ES-I3 (cell line): ENCODE results near the gene NFYA.
A peak's percentile ranks its signal among the peaks of the same experiment; 100 is the strongest.

ENCODE experiments used
- H3K36me3 ChIP-seq: 2 replicates; pipeline ENCODE4 v1.6.1; 2013; ENCODE audit warnings: mild to moderate bottlenecking, low read length, control low read depth, moderate library complexity; ENCODE audit not compliant: insufficient read depth
- H3K4me1 ChIP-seq: 2 replicates; pipeline ENCODE4 v1.6.1; 2013; ENCODE audit warnings: mild to moderate bottlenecking, control low read depth, low read length; ENCODE audit not compliant: insufficient read depth
- H3K9ac ChIP-seq: 2 replicates; pipeline ENCODE4 v1.6.1; 2013; ENCODE audit warnings: low read depth, mild to moderate bottlenecking, low read length, moderate library complexity
- H3K9me3 ChIP-seq: 2 replicates; pipeline ENCODE4 v1.6.1; 2013; ENCODE audit warnings: mild to moderate bottlenecking, low read length, moderate library complexity; ENCODE audit not compliant: control insufficient read depth, insufficient read depth

Gene NFYA

DNA sequence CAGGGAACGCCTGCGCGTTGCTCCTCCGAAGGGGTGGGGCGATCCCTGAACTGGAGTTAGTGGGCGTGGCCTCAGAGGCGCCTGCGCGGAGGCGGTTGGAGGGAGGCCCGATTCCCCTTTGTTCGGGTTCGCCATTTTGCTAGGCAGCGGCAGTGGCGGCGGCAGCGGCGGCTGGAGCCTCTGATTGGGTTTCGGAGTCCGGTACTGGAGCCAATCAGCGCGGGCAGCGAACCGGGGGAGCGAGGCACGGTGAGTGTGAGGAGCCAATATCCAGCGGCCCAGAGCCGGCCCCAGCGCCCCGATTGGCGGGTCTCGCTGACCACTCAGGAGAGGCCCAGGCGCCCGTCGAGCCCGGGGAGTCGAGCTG, at the start of gene NFYA:
TSS of gene NFYA (plus strand) at position 139 of the 367 bp plus-strand sequence. CDS start 6,116 bp downstream, outside the sequence.
- Histone ChIP-seq H3K4me1 (peaks cover 7% of the 10 kb centered on the region), H3K36me3 (no peaks in the 10 kb centered on the region), H3K9ac (peak within 1 kb of the TSS; percentile 74), H3K9me3 (no peaks in the 10 kb centered on the region)

DNA sequence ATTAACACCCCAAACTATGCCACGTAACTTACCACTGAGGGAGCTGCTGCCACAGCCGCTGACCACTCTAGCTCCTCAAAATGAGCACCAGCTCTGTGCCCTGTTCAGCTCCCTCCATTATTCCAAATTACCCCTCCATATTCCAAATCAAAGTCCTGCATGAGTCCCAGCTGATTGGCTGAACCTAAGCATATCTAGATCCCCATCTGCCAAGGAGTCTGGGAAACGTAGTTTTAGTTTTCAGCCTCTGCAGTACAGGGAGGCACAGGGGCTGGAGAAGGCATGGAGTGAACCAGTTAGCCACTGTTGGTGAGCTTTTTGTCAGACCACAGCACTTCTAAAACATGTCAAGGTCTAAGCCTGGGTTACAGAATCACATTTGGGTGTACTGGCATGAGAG, 49.7 kb upstream of the NFYA start:
- H3K9me3 ChIP-seq: no peaks in the 10 kb centered on the region
- H3K9ac ChIP-seq: no peak overlapping the region
- no peaks in the 10 kb centered on the region for H3K36me3 ChIP-seq
- peaks cover 10% of the 10 kb centered on the region; the same call in 1 of the 2 replicates for H3K4me1 ChIP-seq

DNA sequence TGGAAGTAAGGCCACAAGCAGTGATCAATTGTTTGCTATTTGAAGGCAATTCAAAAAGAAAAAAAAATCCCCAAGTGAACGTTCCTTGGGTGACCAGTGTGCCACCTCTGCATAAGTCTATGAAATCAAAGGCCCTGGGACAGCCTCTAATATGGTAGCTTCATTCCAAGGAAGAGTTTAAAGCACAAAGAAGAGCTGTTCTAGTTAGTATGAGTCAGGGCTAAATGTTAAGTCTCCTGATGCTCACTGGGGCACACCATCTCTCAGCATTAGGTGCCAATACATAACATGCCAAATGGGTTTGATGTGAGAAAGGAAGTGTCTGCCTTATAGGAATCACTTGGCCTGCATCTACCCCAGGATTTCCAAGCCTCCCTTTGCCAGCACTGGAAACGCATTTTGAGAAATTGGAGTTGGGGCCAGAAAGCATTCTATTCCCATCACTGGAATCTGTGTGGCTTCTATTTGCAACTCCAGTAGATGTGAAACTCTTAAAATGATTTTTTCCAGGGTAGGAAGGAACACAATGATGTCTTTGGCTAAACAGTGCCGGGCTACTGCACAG, 46.7 kb upstream of the NFYA start:
- H3K4me1 ChIP-seq: peaks cover 16% of the 10 kb centered on the region; the same call in 1 of the 2 replicates
- H3K9me3 ChIP-seq: no peaks in the 10 kb centered on the region
- no peaks in the 10 kb centered on the region for H3K36me3 ChIP-seq
- no peak overlapping the region for H3K9ac ChIP-seq

DNA sequence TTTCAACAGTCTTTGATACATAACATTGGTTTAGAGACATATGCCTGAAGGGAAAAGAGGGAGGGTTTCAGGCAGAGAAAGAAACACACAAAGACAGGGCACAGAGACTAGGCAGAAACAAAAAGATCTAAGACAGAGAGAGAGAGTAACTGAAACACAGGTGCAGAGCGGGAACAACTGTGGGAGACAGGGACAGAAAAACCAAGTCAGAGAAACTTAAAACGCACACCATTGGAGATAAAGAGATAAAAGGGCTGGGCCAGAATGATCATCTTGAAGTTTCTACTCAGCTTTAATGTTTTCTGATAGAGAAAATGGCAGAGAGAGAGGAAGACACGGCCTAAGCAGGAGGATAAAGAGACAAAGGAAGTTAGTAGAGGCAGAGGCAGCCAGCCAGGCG, 45.5 kb upstream of the NFYA start:
- H3K9ac ChIP-seq: peak overlapping the region; percentile 73
- no peaks in the 10 kb centered on the region for H3K9me3 ChIP-seq
- peaks cover 16% of the 10 kb centered on the region; the same call in 1 of the 2 replicates for H3K4me1 ChIP-seq
- no peaks in the 10 kb centered on the region for H3K36me3 ChIP-seq

DNA sequence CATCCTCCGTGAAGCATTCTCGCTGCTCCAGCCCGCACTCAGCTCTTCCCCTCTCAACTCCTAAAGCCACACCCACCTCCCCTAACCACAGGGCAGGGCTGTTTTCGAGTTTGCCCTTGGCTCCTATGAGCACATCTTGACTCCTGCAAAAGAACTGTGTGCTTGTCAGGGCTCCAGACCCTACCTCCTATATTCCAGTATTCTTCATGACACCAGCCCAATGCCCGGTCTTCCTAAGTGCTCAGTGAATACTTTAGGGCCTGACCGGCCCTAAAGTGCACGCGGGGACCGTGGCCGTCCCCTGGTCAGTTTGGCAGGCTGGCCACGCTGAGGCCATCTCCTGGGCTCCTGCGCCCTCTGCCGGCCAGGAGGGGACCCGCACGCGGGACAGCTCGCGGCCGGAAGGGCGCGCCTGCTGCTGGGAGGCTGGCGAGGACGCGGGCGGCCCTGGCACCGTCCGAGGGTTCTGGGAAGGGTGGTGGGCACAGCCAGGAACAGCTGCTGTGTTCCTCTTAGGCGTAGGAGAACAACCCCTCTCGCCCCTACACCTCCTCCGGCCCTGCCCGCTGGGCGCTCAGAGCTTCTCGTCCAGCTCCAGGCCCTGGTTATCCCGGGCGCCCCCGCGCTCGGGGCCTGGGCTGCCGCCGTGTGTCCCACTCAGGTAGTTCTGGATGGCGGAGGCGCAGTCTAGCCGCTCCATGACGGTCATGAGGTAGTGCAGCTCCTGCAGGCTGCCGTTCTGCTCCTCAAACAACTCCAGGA, 44.8 kb upstream of the NFYA start:
- no peaks in the 10 kb centered on the region for H3K9me3 ChIP-seq
- H3K9ac ChIP-seq: peak overlapping the region; percentile 73
- H3K4me1 ChIP-seq: peaks cover 16% of the 10 kb centered on the region; the same call in 1 of the 2 replicates
- H3K36me3 ChIP-seq: no peaks in the 10 kb centered on the region

DNA sequence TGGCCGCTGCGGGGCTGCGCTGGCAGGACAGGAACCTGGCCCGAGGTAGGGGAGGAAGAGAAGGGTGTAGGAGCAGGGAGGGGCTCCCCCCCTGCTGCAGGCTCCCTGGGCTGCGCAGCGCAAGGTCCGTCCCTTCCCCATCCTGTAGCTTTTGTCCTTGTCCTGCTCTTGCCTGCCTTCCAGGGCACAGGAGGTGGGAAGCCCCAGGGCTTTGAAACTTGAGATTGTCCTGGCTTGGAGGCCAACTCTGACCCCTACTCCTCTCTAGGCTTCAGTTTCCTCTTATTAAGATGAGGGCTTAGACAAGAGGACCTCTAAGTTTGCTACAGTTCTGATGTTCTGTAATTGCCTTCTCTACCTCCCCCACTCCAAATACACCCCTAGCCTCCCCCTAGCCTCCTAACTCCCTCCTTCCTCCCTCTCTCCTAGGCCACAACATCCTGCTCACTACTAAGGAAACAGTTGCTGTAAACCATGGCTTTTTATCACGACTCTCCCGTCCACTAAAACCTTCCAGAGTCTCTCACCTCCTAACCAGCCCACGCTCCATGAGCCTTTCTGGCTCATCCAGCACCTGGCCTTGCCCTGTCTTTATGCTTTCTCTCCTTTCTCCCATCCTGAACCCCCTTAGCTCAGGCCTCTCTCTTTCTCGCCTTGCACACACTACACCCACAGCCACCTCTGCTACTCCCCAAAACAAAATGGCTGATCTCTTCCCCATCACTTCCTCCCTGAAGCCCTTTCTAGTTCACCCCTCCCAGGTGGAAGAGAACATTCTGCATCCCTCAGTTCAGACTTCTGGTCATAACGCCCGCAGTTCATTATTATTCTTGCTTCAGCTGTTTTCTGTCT, 44.0 kb upstream of the NFYA start:
- H3K9ac ChIP-seq: peak overlapping the region; percentile 73
- no peaks in the 10 kb centered on the region for H3K9me3 ChIP-seq
- peaks cover 16% of the 10 kb centered on the region; the same call in 1 of the 2 replicates for H3K4me1 ChIP-seq
- no peaks in the 10 kb centered on the region for H3K36me3 ChIP-seq

DNA sequence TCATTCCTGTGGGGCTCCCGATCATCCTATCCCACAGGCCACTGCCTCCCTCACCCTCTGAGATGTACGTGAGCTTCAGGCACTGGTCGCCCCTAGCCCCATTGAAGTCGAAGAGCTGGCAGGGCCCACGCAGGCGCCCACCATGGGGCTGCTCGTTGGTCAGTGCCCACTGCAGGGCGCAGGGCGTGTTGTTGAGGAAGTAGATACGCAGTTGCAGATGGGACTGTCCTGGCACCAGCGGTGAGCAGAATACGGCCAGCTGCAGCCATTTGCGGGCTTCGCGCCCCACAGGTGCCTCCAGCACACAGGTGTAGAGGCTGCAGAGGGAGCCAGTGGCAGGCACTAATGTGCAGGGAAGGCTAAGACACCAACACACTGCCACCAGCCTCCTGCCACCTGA, 39.9 kb upstream of the NFYA start:
- H3K9me3 ChIP-seq: no peaks in the 10 kb centered on the region
- peaks cover 7% of the 10 kb centered on the region; the same call in 1 of the 2 replicates for H3K4me1 ChIP-seq
- no peaks in the 10 kb centered on the region; the same call in 1 of the 2 replicates for H3K36me3 ChIP-seq
- no peak overlapping the region for H3K9ac ChIP-seq

DNA sequence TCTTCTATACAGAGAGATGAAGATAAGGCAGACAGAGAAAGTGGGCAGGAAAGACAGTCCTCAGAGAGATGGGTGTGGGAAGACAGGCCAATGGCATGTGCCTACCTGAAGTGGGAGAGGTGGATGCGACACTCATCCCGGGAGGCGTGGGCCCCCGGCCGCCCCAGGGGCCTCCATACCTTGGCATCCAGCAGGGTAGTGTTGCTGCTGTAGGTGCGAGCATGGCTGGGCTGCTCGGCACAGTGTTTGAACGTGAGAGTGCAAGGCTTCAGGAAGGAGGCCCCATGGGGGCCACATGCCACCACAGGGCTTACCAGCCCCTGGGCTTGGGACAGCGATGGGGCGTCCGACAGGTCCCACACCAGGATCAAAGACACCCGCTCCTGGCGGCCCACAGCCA, 39.0 kb upstream of the NFYA start:
- H3K9me3 ChIP-seq: no peaks in the 10 kb centered on the region
- no peaks in the 10 kb centered on the region; the same call in 1 of the 2 replicates for H3K36me3 ChIP-seq
- H3K9ac ChIP-seq: no peak overlapping the region
- H3K4me1 ChIP-seq: peaks cover 7% of the 10 kb centered on the region; the same call in 1 of the 2 replicates

DNA sequence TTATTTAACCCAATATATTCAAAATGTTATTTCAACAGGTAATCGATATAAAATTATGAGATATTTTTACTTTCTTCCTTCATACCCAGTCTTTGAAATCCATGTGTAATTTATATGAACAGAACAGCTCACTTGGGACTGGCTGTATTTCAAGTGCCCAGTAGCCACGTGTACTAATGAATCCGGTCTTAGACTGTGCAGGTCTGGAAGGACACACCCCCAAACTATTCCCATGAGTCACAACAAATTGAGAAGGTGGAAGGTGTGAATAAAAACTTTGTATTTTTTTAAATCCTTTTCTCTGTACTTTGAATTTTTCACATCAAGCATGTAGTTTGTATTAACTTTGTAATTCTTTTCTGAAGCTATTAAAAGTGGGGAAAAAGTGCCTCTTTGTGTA, 36.6 kb upstream of the NFYA start:
- H3K9ac ChIP-seq: no peak overlapping the region
- H3K9me3 ChIP-seq: no peaks in the 10 kb centered on the region
- no peaks in the 10 kb centered on the region; the same call in 1 of the 2 replicates for H3K36me3 ChIP-seq
- peaks cover 23% of the 10 kb centered on the region; the same call in 1 of the 2 replicates for H3K4me1 ChIP-seq

DNA sequence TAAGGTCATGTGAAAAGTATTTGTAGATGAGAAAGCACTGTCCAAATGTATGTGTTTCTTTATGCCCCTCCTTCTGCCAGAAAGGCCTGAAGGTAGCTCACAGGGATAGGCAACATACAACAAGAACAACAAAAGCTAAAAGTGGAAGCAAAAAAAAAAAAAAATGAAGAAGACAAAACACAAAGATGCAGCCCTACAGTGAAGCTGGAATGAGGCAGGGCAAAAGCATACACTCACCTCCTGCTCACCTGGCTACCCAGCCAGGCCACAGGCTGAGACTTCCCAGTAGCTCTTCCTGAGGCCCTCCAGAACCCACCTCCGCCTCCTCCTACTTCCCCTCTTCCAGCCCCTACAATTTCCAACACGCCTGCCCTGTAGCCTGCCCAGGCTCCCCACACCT, 36.2 kb upstream of the NFYA start:
- Histone ChIP-seq H3K4me1 (peaks cover 23% of the 10 kb centered on the region; the same call in 1 of the 2 replicates), H3K9ac (no peak overlapping the region), H3K9me3 (no peaks in the 10 kb centered on the region), H3K36me3 (no peaks in the 10 kb centered on the region; the same call in 1 of the 2 replicates)

DNA sequence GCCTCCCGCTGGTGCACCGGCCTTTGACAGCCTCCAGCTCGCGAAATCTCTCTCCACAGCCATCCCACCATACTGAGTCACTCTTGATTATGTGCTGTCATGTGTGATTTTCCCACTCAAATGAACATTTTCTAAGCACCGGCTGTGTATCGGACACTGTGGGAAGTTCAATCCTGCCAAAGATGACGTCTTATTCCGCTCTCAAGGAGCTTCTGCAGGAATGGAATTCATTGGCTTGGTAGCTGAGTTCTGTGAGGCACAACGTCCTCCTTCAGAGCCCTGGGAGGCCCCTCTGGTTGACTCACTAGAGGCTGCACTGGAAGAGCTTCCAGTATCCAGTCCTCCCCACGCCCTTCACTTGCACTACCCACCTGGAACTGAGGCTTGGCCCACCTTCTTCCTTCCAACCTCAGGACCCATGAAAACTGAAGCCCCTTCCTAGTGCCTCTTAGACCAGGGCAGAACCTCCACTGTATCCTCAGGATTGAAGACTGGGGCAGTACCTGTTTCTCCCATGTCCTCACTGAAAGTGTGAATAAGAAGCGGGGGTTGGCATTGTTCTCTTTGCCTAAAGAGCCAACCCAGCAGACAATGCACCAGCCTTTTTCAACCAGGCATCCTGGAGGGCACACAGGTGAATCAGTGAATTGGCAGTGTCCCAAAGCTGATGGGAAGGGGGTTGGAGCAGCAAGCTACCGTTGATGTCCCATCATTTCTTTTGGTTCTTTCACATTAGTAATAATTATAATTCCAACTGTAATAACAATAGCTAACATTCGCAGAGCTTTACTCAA, 35.5 kb upstream of the NFYA start:
- Histone ChIP-seq H3K9me3 (no peaks in the 10 kb centered on the region), H3K36me3 (no peaks in the 10 kb centered on the region; the same call in 1 of the 2 replicates), H3K9ac (no peak overlapping the region), H3K4me1 (peaks cover 23% of the 10 kb centered on the region; the same call in 1 of the 2 replicates)

DNA sequence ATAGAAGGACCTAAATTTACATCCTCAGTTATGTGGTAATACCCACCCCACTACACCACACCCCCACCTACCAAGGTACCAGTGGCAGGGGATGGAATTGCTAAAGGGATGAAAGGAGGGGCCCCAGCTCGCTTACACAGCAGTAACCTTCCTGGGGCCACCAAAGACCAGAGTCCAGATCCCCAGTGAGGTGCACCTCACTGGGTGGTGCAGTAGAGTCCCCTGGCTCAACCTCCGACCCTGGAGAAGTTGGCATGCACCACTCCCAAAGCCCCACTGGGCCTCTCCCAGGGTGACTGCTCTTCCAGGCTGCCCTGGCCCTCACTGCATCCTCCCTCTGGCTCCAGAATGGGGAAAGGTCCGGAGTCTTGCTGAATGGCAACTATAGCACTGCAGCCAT, 34.6 kb upstream of the NFYA start:
- Histone ChIP-seq H3K36me3 (no peaks in the 10 kb centered on the region; the same call in 1 of the 2 replicates), H3K9ac (no peak overlapping the region), H3K4me1 (peaks cover 23% of the 10 kb centered on the region; the same call in 1 of the 2 replicates), H3K9me3 (no peaks in the 10 kb centered on the region)

DNA sequence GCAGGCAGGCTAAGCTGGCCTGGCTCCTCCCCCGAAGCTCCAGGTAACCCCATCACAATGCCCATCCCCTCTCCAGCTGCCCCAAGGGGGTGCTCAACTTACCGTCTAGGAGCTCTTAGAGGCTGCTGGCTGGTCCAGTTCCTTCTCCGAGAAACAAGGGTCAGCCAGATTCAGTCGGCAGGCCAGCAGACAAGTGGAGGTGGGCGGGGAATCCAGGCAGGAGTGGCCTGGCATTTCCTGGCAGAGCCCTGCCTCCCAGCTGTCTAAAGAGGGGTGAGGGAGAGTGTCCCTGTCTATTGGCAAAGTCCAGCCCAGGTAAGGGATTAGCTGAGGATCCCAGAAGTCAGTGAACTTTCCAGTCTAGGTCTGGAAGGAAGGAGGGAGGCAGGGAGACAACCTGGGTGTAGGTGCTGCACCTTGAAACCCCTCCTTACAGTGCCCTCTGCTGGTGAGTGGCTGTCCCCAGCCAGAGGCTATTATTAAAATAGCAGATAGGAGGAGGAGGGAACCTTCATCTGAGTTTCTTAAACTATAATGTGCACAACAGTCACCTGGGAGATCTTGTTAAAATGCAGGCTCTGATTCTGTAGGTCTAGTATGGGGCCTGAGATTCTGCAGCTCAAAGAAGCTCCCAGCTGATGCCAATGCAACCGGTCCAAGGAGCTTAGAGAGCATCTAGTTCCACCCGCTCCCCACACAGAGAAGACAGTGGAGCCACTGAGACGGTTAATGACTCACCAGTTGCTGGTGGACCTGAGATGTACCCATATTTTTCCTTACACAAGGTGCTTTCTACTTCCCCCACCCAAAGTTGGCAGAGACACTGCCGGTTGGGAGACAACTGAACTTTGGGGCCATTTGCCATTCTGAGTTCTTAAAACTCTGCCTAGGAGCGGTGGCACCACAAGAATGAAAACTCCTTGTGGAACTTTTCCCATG, 33.4 kb upstream of the NFYA start, which contains the start of gene UNC5CL:
TSS of gene UNC5CL (minus strand) at position 162 of the 939 bp plus-strand sequence. CDS start 4,147 bp downstream, outside the sequence.
- Histone ChIP-seq H3K9ac (no peak within 1 kb of the TSS), H3K4me1 (peaks cover 23% of the 10 kb centered on the region; the same call in 1 of the 2 replicates), H3K9me3 (no peaks in the 10 kb centered on the region), H3K36me3 (no peaks in the 10 kb centered on the region; the same call in 1 of the 2 replicates)
